Memory B cell (primary cell): ENCODE data around the gene CLN6.
"Not testable (repeated sequence)": the region's sequence is repeated elsewhere in the genome, so short reads cannot be mapped to it uniquely, and the experiment has no call there.

Experiments
- ATAC-seq: fragments of 150-1000 bp; cut with Tn5 transposase; 2 replicates; pipeline ENCODE4 v1.10.0; 2021; ENCODE audit warnings: low read depth, mild to moderate bottlenecking, moderate library complexity
- DNase-seq, 2 donors: peaks; one replicate each; pipeline ENCODE4 v3.0.0; 2022; ENCODE audit warnings: low spot score in 2 of 2
- H3K27ac Mint-ChIP-seq: one replicate; pipeline ENCODE4 v1.8.0; 2022; ENCODE audit warnings: mild to moderate bottlenecking, moderate library complexity, mixed read lengths
- H3K27me3 Mint-ChIP-seq: one replicate; pipeline ENCODE4 v1.8.0; 2022; ENCODE audit warnings: mixed read lengths
- H3K36me3 Mint-ChIP-seq: one replicate; pipeline ENCODE4 v1.8.0; 2022; ENCODE audit warnings: mild to moderate bottlenecking, mixed read lengths
- H3K4me1 Mint-ChIP-seq: one replicate; pipeline ENCODE4 v1.8.0; 2022; ENCODE audit warnings: mixed read lengths
- H3K4me3 Mint-ChIP-seq: one replicate; pipeline ENCODE4 v1.8.0; 2022; ENCODE audit warnings: mild to moderate bottlenecking, moderate library complexity, mixed read lengths
- H3K9me3 Mint-ChIP-seq: one replicate; pipeline ENCODE4 v1.8.0; 2022; ENCODE audit warnings: mixed read lengths

CLN6 gene

DNA sequence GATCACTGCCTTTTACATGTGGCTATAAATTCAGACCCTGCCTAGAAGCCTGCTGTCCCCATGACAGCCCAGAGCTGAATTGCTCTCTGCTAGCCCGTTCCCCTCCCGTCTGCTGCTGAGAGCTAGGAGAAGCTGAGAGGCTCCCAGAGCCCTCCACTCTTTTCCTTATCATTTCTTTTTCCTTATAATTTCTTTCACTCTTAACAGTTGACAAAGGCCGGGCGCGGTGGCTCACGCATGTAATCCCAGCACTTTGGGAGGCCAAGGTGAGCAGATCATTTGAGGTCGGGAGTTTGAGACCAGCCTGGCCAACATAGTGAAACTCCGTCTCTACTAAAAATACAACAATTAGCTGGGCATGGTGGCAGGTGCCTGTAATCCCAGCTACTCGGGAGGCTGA is 5.0 kb upstream of the CLN6 start:
- H3K4me3 Mint-ChIP-seq, H3K27me3 Mint-ChIP-seq, DNase-seq, ATAC-seq, H3K27ac Mint-ChIP-seq, H3K36me3 Mint-ChIP-seq, H3K9me3 Mint-ChIP-seq: not testable (repeated sequence)
- peaks cover 11% of the 10 kb centered on the region for H3K4me1 Mint-ChIP-seq

DNA sequence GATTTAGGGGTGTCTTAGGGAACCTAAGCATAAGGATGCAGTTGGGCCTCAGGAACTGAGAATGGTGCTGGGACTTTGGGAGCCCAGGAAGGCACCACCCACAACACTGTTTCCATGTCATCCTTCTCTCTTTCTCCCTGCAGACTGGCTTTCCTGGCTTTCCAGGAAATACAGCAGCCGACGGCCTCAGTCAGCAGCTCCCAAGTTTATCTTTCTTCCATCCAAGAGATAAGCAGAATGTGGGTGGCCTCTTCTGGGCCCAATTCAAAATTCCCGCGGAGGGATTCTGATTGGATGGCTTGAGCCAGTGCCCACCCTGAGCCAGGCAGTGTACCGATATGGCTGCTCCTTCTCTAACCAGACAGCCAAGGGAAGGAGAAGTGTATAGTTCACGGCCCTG is 4.5 kb upstream of the CLN6 start:
- ATAC-seq, result no peak
- H3K27ac Mint-ChIP-seq, result no peak overlapping the region
- H3K9me3 Mint-ChIP-seq, result no peaks in the 10 kb centered on the region
- H3K27me3 Mint-ChIP-seq, result peaks cover 3% of the 10 kb centered on the region
- peaks cover 11% of the 10 kb centered on the region for H3K4me1 Mint-ChIP-seq
- no peak overlapping the region for H3K4me3 Mint-ChIP-seq
- H3K36me3 Mint-ChIP-seq, result no peaks in the 10 kb centered on the region
- DNase-seq, result no peak

DNA sequence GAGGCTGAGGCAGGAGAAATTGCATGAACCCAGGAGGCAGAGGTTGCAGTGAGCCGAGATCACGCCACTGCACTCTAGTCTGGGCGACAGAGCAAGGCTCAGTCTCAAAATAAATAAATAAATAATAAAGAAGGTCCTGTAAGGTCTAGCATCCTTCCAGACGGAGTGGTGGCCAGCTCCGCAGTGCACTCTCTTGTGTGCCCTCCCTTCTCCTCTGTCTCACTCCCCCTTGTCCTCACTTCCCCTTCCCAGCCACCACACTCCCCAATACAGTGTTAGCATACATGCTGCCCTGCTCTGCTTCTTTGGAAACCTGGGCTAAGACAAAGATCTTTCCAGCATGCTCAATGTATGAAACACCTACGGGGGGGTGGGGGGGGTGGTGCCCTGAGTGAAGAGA is 3.4 kb upstream of the CLN6 start:
- Mint-ChIP-seq H3K4me1 (peaks cover 20% of the 10 kb centered on the region), H3K27me3 (peaks cover 3% of the 10 kb centered on the region), H3K36me3 (no peaks in the 10 kb centered on the region), H3K9me3 (no peaks in the 10 kb centered on the region), H3K4me3 (no peak overlapping the region), H3K27ac (no peak overlapping the region)
- DNase-seq, result no peak
- ATAC-seq, result no peak

DNA sequence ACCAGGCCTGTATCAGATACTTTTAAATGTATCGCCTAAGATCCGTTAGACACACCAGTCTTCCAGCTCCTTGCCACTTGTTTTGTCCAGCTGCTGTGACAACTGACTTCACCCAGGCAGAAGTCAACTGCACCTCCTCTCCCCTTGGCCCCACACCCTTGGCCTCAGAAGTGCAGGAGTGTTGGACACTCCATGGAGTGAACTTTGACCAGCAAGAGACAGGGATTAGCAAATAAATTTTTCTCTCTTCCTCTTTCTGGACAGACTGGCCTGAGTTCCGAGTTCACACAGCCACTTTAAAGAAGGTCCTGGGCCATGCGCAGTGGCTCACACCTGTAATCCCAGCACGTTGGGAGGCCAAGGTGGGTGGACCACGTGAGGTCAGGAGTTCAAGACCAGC is 2.9 kb upstream of the CLN6 start:
- H3K4me1 Mint-ChIP-seq, result peaks cover 24% of the 10 kb centered on the region
- H3K9me3 Mint-ChIP-seq, result no peaks in the 10 kb centered on the region

DNA sequence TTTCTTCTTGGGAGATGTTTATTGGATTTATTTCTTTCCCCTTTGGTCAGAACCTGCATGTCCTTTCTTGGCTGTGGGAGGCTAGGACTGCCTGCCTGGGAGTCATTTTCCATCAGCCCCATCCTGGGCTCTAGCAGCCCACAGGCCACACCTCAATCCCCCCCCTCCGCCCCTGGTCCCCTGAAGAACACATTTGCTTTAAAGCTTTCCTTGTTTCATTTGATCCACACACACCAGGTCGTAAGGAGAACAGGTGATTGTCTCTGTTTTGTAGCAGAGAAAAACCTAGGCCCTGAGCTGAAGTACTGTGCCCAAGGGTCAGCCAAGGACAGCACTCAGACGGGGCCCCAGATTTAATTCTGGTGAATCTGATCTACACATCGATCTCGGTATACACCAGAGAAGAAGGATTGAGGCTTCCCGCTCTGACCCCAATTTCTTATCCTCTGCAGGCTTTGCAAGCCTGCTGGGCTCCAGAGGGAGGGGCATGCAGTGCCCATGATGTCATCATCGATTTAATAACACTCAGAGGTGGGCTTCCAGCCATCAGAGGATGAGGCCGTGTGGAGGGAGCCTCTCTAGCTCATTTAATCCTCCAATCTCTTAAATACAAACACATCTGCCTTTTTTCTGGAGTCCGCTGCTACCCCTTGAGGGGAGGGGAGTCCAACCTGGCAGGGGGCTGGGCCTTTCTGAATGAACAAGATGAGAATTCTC is 1.7 kb upstream of the CLN6 start:
- no peak for DNase-seq
- no peaks in the 10 kb centered on the region for H3K9me3 Mint-ChIP-seq
- peak overlapping the region; percentile 71 for H3K4me3 Mint-ChIP-seq
- H3K27ac Mint-ChIP-seq, result no peak overlapping the region
- H3K36me3 Mint-ChIP-seq, result no peaks in the 10 kb centered on the region
- H3K4me1 Mint-ChIP-seq, result peaks cover 27% of the 10 kb centered on the region
- ATAC-seq, result no peak
- peaks cover under 1% of the 10 kb centered on the region for H3K27me3 Mint-ChIP-seq

More for the DNA sequence above, 2.9 kb upstream of the CLN6 start:
- Mint-ChIP-seq H3K27me3 (peaks cover 3% of the 10 kb centered on the region), H3K36me3 (no peaks in the 10 kb centered on the region), H3K27ac (no peak overlapping the region), H3K4me3 (no peak overlapping the region)
- ATAC-seq, result no peak
- no peak for DNase-seq

DNA sequence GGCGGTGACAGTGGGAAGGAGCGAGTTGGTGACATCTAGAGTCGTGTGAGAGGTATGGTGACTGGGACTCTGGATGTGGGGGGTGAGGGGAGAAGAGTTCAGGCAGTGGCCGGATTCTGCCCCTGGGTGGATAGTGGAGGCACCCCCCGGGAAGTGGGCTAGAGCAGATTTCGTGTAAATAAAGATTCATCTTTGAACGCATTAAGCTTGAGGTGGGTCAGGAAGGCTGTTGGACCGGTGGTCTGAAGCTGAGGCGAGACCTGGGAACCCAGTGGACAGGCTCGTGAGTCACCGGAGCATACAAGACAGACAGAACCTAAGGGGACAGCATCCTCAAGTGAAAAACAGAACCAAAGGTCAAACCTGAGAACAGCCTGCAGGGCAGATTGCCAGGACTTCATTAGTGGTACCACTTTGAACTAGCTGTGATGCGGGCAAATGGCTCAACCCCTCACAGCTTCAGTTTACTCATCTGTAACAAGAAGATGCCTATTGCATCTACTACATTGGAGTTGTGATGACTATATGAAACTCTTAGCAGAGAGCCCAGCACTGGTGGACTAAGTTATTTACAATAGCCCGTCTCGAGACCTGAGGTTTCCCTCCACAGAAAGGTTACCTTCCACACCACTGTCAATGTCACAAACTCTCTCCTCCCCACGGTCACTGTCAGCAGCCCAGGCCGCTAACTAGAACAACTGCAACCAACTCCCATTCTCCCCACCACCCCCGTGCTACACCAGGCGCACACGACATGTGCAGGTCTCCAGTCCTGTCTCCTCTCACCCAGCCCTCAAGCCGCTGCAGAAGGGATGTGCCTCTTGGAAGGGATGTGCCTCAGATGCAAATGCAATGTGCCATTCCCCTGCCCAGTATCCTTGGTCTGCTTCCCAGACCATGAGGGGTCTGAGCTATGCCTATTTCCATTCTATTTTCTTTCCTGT is 901 bp upstream of the CLN6 start:
- no peaks in the 10 kb centered on the region for H3K9me3 Mint-ChIP-seq
- ATAC-seq (no peak), DNase-seq (no peak)
- peak overlapping the region; percentile 74 for H3K27ac Mint-ChIP-seq
- peak overlapping the region; percentile 84 for H3K4me3 Mint-ChIP-seq
- H3K4me1 Mint-ChIP-seq, result peaks cover 27% of the 10 kb centered on the region
- no peaks in the 10 kb centered on the region for H3K36me3 Mint-ChIP-seq
- H3K27me3 Mint-ChIP-seq, result no peaks in the 10 kb centered on the region

DNA sequence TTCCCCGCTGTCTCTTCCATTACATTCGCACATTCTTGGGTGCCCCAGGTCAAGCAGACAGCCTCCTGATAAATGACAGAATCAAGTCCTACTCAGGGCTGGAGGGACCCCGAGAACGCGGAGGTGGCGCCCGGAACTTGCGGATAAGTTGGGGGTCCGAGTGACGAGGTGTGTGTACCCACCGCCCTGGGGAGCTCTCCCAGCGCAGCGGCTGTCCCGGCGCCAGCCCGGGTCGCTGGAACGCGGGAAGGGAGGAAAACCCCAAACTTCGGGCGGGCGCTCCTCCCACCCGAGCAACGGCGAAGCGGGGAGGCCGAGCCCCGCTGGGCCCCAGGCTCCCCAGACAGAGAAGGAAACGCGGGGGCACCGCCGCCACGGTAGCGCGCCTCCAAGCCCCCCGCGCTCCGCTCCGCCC is 550 bp downstream of the CLN6 start:
- Mint-ChIP-seq H3K4me1 (peaks cover 38% of the 10 kb centered on the region), H3K27me3 (no peaks in the 10 kb centered on the region)

DNA sequence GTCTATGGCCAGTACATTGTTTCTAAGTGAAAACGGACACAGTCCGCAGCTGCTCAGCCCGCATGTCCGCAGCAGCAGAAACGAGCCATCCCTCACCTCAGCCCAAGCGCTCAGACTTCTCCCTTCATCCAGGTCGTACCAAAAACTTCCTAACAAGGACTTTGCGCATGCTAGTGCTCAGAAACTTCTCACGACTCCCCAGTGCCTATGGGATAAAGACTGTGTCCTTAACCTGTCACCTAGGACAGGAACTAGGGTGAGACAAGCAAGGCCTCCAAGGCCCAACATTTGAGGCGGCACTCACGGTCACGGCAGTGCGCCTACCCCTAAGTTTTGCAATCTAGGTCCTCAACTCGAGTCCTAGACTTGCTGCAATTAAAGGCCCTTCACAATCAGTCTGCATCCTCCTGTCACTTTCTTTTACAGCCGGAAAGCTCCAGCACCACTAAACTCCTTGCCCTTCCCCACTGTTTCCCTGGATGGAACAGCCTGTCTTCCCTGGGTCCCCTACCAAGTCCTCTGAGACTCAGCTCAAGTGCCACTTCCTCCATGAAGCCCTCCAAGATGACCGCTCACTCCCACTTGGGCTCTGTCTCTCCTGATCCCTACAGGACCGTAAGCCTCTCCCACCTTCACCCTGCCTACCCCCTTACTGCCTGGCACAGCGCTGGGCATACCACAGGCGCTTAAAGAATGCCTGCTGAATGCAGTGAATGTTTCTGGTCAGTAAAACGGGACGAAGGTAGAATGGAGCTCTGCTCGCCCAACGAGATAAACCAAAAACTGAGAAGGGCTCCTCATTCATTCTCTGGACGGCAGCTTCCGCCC is 1.2 kb downstream of the CLN6 start:
- H3K27me3 Mint-ChIP-seq, result no peaks in the 10 kb centered on the region
- H3K4me3 Mint-ChIP-seq, result peak overlapping the region; percentile 84
- H3K9me3 Mint-ChIP-seq, result no peaks in the 10 kb centered on the region
- H3K4me1 Mint-ChIP-seq, result peaks cover 38% of the 10 kb centered on the region
- DNase-seq (no peak), ATAC-seq (no peak)
- H3K27ac Mint-ChIP-seq, result peak overlapping the region; percentile 85
- peaks cover 2% of the 10 kb centered on the region for H3K36me3 Mint-ChIP-seq

More for the DNA sequence above, 550 bp downstream of the CLN6 start:
- peak overlapping the region; percentile 85 for H3K27ac Mint-ChIP-seq
- no peaks in the 10 kb centered on the region for H3K9me3 Mint-ChIP-seq
- ATAC-seq (no peak), DNase-seq (no peak)
- H3K4me3 Mint-ChIP-seq, result peak overlapping the region; percentile 84
- peaks cover 2% of the 10 kb centered on the region for H3K36me3 Mint-ChIP-seq

DNA sequence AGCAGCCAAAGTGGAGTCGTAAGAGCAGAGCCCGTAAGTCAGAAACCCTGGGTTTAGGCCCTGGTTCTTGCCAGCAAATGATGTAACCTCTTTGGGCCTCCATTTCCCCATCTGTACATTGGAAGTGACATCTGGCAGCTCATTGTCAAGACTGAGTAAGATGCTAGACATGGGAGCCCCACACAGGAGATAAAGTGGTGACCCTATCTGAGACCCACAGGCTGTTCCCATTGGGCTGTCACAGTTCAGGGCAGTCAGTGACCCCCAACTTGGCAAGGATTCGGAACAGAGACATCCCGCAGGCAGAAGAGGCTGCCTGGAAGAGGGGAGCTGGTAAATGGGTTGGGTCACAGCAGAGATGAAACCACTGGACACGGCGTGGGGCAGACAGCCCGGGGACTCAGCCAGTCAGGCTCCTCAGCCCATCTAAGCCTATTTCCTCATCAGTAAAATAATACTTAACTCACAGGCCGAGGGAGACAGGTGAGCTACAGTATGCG is 1.8 kb downstream of the CLN6 start:
- DNase-seq (no peak), ATAC-seq (no peak)
- H3K9me3 Mint-ChIP-seq, result no peaks in the 10 kb centered on the region
- H3K27me3 Mint-ChIP-seq, result no peaks in the 10 kb centered on the region
- peak overlapping the region; percentile 51 for H3K4me3 Mint-ChIP-seq
- H3K36me3 Mint-ChIP-seq, result peaks cover 2% of the 10 kb centered on the region
- no peak overlapping the region for H3K27ac Mint-ChIP-seq
- peaks cover 36% of the 10 kb centered on the region for H3K4me1 Mint-ChIP-seq

DNA sequence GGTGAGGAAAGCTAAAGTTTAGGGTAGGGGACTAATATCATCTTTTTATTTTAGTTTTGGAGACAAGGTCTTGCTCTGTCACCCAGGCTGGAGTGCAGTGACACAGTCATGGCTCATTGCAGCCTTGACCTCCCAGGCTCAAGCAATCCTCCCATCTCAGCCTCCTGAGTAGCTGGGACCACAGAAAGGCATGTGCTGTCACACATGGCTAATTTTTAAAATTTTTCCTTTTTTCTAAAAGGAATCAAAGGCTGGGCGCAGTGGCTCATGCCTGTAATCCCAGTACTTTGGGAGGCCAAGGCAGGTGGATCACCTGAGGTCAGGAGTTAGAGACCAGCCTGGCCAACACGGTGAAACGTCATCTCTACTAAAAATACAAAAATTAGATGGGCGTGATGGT is 4.1 kb downstream of the CLN6 start:
- not testable (repeated sequence) for H3K4me3 Mint-ChIP-seq, DNase-seq, H3K27me3 Mint-ChIP-seq, H3K9me3 Mint-ChIP-seq, ATAC-seq, H3K36me3 Mint-ChIP-seq, H3K27ac Mint-ChIP-seq
- peaks cover 31% of the 10 kb centered on the region for H3K4me1 Mint-ChIP-seq

DNA sequence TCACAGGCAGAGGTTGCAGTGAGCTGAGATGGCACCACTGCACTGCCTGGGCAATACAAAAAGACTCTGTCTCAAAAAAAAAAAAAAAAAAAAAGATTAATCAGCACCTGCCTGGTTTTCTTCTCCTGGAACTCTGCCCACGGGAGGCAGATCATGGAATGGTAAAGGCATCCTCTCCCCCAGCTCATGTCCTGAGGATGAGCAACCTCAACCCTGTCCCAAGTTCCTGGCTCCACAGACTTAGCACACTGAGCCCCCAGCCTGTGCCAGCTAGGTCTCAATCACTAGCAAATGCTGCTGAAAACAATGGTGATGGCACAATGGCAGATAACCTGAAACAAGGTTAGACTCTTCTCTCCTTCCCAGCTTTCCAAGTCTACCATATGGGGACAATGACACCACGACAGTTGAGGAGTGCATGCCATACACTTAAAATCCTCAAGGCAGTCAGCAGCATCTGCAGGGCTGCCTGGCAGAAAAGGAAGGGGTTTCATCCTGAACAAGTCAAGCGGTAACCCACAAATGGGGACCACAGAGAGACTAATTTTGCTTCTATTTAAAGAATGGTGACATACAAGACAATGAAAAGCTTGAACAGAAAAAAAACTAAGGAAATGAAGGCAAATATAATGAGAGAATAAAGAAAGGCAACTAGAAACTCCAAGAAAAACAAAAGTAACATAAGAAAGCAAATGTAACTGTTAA is 4.8 kb downstream of the CLN6 start:
- DNase-seq, result no peak
- H3K4me1 Mint-ChIP-seq, result peaks cover 27% of the 10 kb centered on the region
- no peaks in the 10 kb centered on the region for H3K9me3 Mint-ChIP-seq
- H3K36me3 Mint-ChIP-seq, result peaks cover 4% of the 10 kb centered on the region
- peak overlapping the region; percentile 0 for H3K4me3 Mint-ChIP-seq
- ATAC-seq, result no peak
- no peaks in the 10 kb centered on the region for H3K27me3 Mint-ChIP-seq
- no peak overlapping the region for H3K27ac Mint-ChIP-seq

DNA sequence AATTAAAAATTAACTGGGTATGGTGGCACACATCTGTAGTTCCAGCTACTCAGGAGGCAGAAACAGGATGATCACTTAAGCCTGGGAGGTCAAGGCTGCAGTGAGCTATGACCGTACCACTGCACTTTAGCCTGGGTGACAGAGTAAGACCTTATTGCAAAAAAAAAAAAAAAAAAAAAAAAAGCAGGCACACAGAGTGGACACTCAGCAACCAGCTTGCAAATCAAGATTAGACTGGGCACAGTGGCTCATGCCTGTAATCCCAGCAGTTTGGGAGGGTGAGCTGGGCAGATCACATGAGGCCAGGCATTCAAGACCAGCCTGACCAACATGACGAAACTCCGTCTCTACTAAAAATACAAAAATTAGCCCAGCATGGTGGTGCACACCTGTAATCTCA is 5.4 kb downstream of the CLN6 start:
- peaks cover 27% of the 10 kb centered on the region for H3K4me1 Mint-ChIP-seq
- H3K27me3 Mint-ChIP-seq, result no peaks in the 10 kb centered on the region
- ATAC-seq (no peak), DNase-seq (no peak)
- H3K27ac Mint-ChIP-seq, result no peak overlapping the region
- no peak overlapping the region for H3K4me3 Mint-ChIP-seq
- H3K9me3 Mint-ChIP-seq, result no peaks in the 10 kb centered on the region
- H3K36me3 Mint-ChIP-seq, result peaks cover 4% of the 10 kb centered on the region

DNA sequence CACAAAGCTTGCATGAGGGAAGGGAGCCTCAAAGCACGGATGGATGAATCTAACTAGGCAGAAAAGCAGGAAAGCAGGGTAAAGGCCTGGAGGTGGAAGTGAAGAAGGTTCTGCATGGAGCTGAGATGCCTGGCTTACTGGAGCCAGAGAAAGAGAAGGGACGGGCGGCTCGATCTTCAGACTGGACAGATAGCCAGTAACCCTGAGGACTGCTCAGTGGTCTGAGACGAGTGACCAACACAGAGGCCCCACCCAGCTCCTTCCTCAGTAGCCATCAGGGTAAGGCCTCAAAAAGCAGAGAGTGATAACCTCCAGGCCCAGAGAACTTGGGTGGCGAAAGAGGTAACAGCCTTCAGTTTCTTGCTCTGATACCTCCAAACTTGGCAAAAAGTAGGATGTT is 6.4 kb downstream of the CLN6 start:
- no peak overlapping the region for H3K27ac Mint-ChIP-seq
- no peaks in the 10 kb centered on the region for H3K27me3 Mint-ChIP-seq
- no peak overlapping the region for H3K4me3 Mint-ChIP-seq
- ATAC-seq (no peak), DNase-seq (no peak)
- H3K36me3 Mint-ChIP-seq, result peaks cover 4% of the 10 kb centered on the region
- no peaks in the 10 kb centered on the region for H3K9me3 Mint-ChIP-seq
- H3K4me1 Mint-ChIP-seq, result peaks cover 20% of the 10 kb centered on the region
